ENCODE data around the gene CHRNA1.

Gene CHRNA1

GRCh38 chr2:174781298-174781697 is 17.0 kb upstream of the CHRNA1 start:
- no peak for DNase-seq

GRCh38 chr2:174780856-174781255 is 16.6 kb upstream of the CHRNA1 start:
- no peak for DNase-seq

- no peak for DNase-seq
Measured at GRCh38 chr2:174780191-174780840, 16.0 kb upstream of the CHRNA1 start.

GRCh38 chr2:174779361-174779928 is 15.2 kb upstream of the CHRNA1 start:
- no peak for DNase-seq

- DNase-seq = no peak
Measured at GRCh38 chr2:174778085-174778981, 14.1 kb upstream of the CHRNA1 start.

- DNase-seq = no peak
Measured at GRCh38 chr2:174777347-174778084, 13.2 kb upstream of the CHRNA1 start.

- DNase-seq = no peak
Measured at GRCh38 chr2:174776675-174777074, 12.4 kb upstream of the CHRNA1 start.

GRCh38 chr2:174776223-174776622 is 12.0 kb upstream of the CHRNA1 start:
- DNase-seq = no peak

GRCh38 chr2:174775571-174775980 is 11.3 kb upstream of the CHRNA1 start:
- no peak for DNase-seq

- DNase-seq = no peak
Measured at GRCh38 chr2:174774886-174775285, 10.6 kb upstream of the CHRNA1 start.

GRCh38 chr2:174773215-174773614 is 8.9 kb upstream of the CHRNA1 start:
- DNase-seq = no peak

GRCh38 chr2:174772472-174772801 is 8.2 kb upstream of the CHRNA1 start:
- DNase-seq = no peak

- peak in 1 of 2 experiments; percentile 36 for DNase-seq
Measured at GRCh38 chr2:174771631-174772471, 7.6 kb upstream of the CHRNA1 start.

- DNase-seq = no peak
Measured at GRCh38 chr2:174771136-174771535, 6.9 kb upstream of the CHRNA1 start.

GRCh38 chr2:174768557-174768956 is 4.3 kb upstream of the CHRNA1 start:
- DNase-seq = no peak

- DNase-seq = no peak
Measured at GRCh38 chr2:174766271-174766670, 2.0 kb upstream of the CHRNA1 start.

GRCh38 chr2:174765576-174765975 is 1.3 kb upstream of the CHRNA1 start:
- DNase-seq = no peak

GRCh38 chr2:174763780-174764179 is 492 bp downstream of the CHRNA1 start:
- DNase-seq = no peak

- DNase-seq = no peak
Measured at GRCh38 chr2:174762464-174762863, 1.8 kb downstream of the CHRNA1 start.

GRCh38 chr2:174761837-174762236 is 2.4 kb downstream of the CHRNA1 start:
- DNase-seq = no peak

- DNase-seq = no peak
Measured at GRCh38 chr2:174760845-174761473, 3.3 kb downstream of the CHRNA1 start.

Measured in cerebellar nuclear complex (tissue), 1 donor.